Measurements from ENCODE around the gene GREB1L. TPM values are rescaled to one million over a fixed set of nuclear protein-coding genes. Genes with fewer than 3 reads are reported as not detected.
"Not testable (repeated sequence)": the region's sequence is repeated elsewhere in the genome, so short reads cannot be mapped to it uniquely, and the experiment has no call there.

The GREB1L gene
- total RNA-seq, 6 experiments from 2014 or later: 3.1 to 7.9 (median 5.7) TPM

DNA sequence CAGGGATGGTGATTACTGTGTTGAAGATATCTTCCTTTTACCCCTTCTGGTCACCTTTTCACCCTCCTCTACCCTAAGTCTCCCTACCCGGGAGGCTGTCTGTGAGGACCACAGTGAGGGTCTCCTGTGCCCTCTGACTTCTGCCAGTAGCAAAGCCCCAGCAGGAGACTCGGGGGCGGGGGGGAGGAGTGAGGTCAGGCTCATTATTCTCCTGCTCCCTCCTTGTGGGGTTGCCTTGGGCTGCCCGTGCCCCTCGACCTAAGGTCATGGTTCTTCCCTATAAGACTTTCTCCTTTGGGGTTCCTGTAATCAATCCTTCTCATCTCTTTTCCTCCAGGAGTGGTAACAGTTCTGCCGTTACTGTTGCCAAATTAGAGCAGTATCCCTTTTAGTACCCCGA lies 65.5 kb downstream of the GREB1L start:
- Histone ChIP-seq H3K27ac (no peak overlapping the region), H3K27me3 (no peaks in the 10 kb centered on the region), H3K36me3 (no peaks in the 10 kb centered on the region), H3K4me3 (no peak overlapping the region), H3K4me1 (no peaks in the 10 kb centered on the region), H3K9me3 (no peaks in the 10 kb centered on the region)
- WGBS (ENCODE audit: insufficient coverage, low coverage, low lambda C conversion rate, missing lambda C conversion rate): 68% methylated on average over 6 of the region's 7 CpGs
- ATAC-seq: no peak
- DNase-seq: no peak
- intact Hi-C loops (cut with DNase I): no loop called here
- TF ChIP-seq POLR2A (IDR thresholded peaks at IDR 0.05): no peak
- TF ChIP-seq, protein P1, sequence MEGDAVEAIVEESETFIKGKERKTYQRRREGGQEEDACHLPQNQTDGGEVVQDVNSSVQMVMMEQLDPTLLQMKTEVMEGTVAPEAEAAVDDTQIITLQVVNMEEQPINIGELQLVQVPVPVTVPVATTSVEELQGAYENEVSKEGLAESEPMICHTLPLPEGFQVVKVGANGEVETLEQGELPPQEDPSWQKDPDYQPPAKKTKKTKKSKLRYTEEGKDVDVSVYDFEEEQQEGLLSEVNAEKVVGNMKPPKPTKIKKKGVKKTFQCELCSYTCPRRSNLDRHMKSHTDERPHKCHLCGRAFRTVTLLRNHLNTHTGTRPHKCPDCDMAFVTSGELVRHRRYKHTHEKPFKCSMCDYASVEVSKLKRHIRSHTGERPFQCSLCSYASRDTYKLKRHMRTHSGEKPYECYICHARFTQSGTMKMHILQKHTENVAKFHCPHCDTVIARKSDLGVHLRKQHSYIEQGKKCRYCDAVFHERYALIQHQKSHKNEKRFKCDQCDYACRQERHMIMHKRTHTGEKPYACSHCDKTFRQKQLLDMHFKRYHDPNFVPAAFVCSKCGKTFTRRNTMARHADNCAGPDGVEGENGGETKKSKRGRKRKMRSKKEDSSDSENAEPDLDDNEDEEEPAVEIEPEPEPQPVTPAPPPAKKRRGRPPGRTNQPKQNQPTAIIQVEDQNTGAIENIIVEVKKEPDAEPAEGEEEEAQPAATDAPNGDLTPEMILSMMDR (IDR thresholded peaks at IDR 0.05): no peak

GRCh38 chr18:21309248-21309647 lies 67.2 kb downstream of the GREB1L start:
- intact Hi-C loops (cut with DNase I): no loop called here
- WGBS (ENCODE audit: insufficient coverage, low coverage, low lambda C conversion rate, missing lambda C conversion rate): 86% methylated on average over 1 of the region's 5 CpGs
- no peak for ATAC-seq

DNA sequence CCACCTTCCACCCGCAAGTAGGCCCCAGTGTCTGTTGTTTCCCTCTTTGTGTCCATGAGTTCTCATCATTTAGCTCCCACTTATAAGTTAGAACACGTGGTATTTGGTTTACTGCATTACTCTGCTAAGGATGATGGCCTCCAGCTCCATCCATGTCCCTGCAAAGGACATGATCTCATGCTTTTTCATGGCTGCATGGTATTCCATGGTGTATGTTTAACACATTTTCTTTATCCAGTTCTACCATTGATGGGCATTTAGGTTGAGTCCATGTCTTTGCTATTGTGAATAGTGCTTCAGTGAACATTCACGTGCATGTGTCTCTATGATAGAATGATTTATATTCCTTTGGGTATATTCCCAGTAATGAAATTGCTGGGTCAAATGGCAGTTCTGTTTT lies 69.9 kb downstream of the GREB1L start:
- intact Hi-C loops (cut with DNase I); H3K4me1 ChIP-seq; H3K9me3 ChIP-seq; DNase-seq; ATAC-seq; H3K27me3 ChIP-seq; H3K27ac ChIP-seq; H3K36me3 ChIP-seq; H3K4me3 ChIP-seq: not testable (repeated sequence)
- WGBS (ENCODE audit: insufficient coverage, low coverage, low lambda C conversion rate, missing lambda C conversion rate): 83% methylated on average over 3 of the region's 3 CpGs

More at GRCh38 chr18:21309248-21309647, 67.2 kb downstream of the GREB1L start:
- H3K4me1 ChIP-seq: no peaks in the 10 kb centered on the region
- H3K27ac ChIP-seq: no peak overlapping the region
- TF ChIP-seq POLR2A (IDR thresholded peaks at IDR 0.05): no peak
- TF ChIP-seq, protein P1 (IDR thresholded peaks at IDR 0.05): no peak
- H3K36me3 ChIP-seq: no peaks in the 10 kb centered on the region
- H3K27me3 ChIP-seq: no peaks in the 10 kb centered on the region
- H3K9me3 ChIP-seq: no peaks in the 10 kb centered on the region
- DNase-seq: no peak
- H3K4me3 ChIP-seq: no peak overlapping the region

- Histone ChIP-seq H3K4me1 (no peaks in the 10 kb centered on the region), H3K27ac (no peak overlapping the region), H3K9me3 (no peaks in the 10 kb centered on the region), H3K27me3 (no peaks in the 10 kb centered on the region), H3K36me3 (no peaks in the 10 kb centered on the region), H3K4me3 (no peak overlapping the region)
- intact Hi-C loops (cut with DNase I): no loop called here
- no peak for TF ChIP-seq POLR2A (IDR thresholded peaks at IDR 0.05)
- TF ChIP-seq, protein P1 (IDR thresholded peaks at IDR 0.05): no peak
- no peak for DNase-seq
- ATAC-seq: no peak
- WGBS (ENCODE audit: insufficient coverage, low coverage, low lambda C conversion rate, missing lambda C conversion rate): 95% methylated on average over 1 of the region's 1 CpG
Observed at GRCh38 chr18:21313576-21313975, 71.5 kb downstream of the GREB1L start.

- Histone ChIP-seq H3K9me3 (no peaks in the 10 kb centered on the region), H3K27ac (no peak overlapping the region), H3K27me3 (no peaks in the 10 kb centered on the region), H3K4me1 (no peaks in the 10 kb centered on the region), H3K4me3 (no peak overlapping the region), H3K36me3 (no peaks in the 10 kb centered on the region)
- no peak for TF ChIP-seq POLR2A (IDR thresholded peaks at IDR 0.05)
- TF ChIP-seq, protein P1 (IDR thresholded peaks at IDR 0.05): no peak
- DNase-seq (no peak), ATAC-seq (no peak)
- intact Hi-C loops (cut with DNase I): no loop called here
Observed at GRCh38 chr18:21314724-21315123, 72.7 kb downstream of the GREB1L start.

DNA sequence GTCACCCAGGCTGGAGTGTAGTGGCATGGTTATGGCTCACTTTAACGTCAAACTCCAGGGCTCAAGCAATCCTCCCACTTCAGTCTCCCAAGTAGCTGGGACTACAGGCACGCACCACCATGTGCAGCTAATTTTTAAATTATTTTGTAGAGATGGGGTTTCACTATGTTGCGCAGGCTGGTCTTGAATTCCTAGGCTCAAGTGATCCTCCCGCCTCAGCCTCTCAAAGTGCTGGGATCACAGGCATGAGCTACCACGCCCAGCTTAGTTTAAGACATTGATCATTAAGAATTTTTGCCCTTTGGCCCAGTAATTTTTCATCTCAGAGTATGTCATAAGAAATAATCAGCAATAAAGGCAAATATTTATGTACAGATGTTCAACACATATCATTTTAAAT lies 73.1 kb downstream of the GREB1L start:
- intact Hi-C loops (cut with DNase I); H3K27ac ChIP-seq; H3K36me3 ChIP-seq; H3K4me3 ChIP-seq; H3K9me3 ChIP-seq; DNase-seq; H3K27me3 ChIP-seq; H3K4me1 ChIP-seq; ATAC-seq: not testable (repeated sequence)
- WGBS (ENCODE audit: insufficient coverage, low coverage, low lambda C conversion rate, missing lambda C conversion rate): 78% methylated on average over 4 of the region's 5 CpGs

Data from right lobe of liver (tissue), 6 donors.